IMR-90 (cell line): ENCODE measurements around the gene SLC4A8.

ENCODE experiments used
- BHLHE40 ChIP-seq: fragments of 150-350 bp; IDR thresholded peaks from 2 replicates; pipeline ENCODE4 v1.6.1; 2016; ENCODE audit warnings: mild to moderate bottlenecking, low read depth, low read length
- CEBPB ChIP-seq: IDR thresholded peaks from 2 replicates; pipeline ENCODE4 v1.6.1; 2012; ENCODE audit warnings: low read depth, low read length, improper control_type of control experiment
- CHD1 ChIP-seq: IDR thresholded peaks from 2 replicates; pipeline ENCODE4 v1.6.1; 2012; ENCODE audit warnings: low read depth, low read length, improper control_type of control experiment
- MXI1 ChIP-seq: IDR thresholded peaks from 2 replicates; pipeline ENCODE4 v1.6.1; 2012; ENCODE audit warnings: low read depth, mild to moderate bottlenecking, low read length, moderate library complexity, borderline replicate concordance
- POLR2A ChIP-seq: IDR thresholded peaks from 2 replicates; pipeline ENCODE4 v1.6.1; 2012; ENCODE audit warnings: mild to moderate bottlenecking, low read depth, low read length
- SMC3 ChIP-seq: fragments of 150-350 bp; IDR thresholded peaks from 2 replicates; pipeline ENCODE4 v1.6.1; 2016; ENCODE audit warnings: low read depth, mild to moderate bottlenecking, antibody characterized with exemption, low read length, moderate library complexity
- TF ChIP-seq, protein P1 (sequence below): conservative IDR thresholded peaks from 2 replicates; pipeline ENCODE4 v1.5.1; 2012; ENCODE audit warnings: mild to moderate bottlenecking, low read depth, low read length, improper control_type of control experiment
- TF ChIP-seq, protein P2 (sequence below): fragments of 150-350 bp; IDR thresholded peaks from 2 replicates; pipeline ENCODE4 v1.6.1; 2017; ENCODE audit warnings: mild to moderate bottlenecking, antibody characterized with exemption, low read length, low read depth

DNA sequence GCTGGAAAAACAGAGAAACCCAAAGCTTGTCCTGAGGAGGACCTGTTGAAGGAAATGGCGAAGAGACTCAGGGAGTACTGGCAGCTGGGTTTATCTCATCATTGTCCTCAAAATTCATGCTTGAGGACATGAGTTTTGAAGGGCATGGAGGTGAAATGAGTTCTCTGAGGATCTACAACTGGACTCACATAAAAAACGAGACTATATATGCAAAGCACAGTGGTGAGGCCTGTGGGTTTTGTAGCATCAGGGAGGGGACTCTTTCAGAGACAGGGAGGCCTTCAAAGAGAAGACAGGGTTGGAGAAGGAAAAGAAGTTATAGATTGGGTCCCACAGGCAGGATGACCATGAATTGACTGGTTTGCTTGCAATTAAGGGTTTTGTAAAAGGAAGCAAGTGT, 95.1 kb downstream of the SLC4A8 start:
- TF ChIP-seq, protein P1, sequence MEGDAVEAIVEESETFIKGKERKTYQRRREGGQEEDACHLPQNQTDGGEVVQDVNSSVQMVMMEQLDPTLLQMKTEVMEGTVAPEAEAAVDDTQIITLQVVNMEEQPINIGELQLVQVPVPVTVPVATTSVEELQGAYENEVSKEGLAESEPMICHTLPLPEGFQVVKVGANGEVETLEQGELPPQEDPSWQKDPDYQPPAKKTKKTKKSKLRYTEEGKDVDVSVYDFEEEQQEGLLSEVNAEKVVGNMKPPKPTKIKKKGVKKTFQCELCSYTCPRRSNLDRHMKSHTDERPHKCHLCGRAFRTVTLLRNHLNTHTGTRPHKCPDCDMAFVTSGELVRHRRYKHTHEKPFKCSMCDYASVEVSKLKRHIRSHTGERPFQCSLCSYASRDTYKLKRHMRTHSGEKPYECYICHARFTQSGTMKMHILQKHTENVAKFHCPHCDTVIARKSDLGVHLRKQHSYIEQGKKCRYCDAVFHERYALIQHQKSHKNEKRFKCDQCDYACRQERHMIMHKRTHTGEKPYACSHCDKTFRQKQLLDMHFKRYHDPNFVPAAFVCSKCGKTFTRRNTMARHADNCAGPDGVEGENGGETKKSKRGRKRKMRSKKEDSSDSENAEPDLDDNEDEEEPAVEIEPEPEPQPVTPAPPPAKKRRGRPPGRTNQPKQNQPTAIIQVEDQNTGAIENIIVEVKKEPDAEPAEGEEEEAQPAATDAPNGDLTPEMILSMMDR = no peak
- TF ChIP-seq POLR2A = no peak
- no peak for TF ChIP-seq CEBPB
- no peak for TF ChIP-seq CHD1
- no peak for TF ChIP-seq MXI1
- TF ChIP-seq, protein P2, sequence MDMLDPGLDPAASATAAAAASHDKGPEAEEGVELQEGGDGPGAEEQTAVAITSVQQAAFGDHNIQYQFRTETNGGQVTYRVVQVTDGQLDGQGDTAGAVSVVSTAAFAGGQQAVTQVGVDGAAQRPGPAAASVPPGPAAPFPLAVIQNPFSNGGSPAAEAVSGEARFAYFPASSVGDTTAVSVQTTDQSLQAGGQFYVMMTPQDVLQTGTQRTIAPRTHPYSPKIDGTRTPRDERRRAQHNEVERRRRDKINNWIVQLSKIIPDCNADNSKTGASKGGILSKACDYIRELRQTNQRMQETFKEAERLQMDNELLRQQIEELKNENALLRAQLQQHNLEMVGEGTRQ = no peak
- TF ChIP-seq SMC3 = no peak
- no peak for TF ChIP-seq BHLHE40
